NOMO-1 (cell line): ENCODE results near the gene FAM221B.

Experiments used
- DNase-seq, 2 experiments: peaks; one replicate each; lab custom pipeline; 2025; ENCODE audit not compliant: unreplicated experiment in 2 of 2; lab: John Stamatoyannopoulos, UW

Gene FAM221B

GRCh38 chr9:35847792-35848572 lies 19.4 kb upstream of the FAM221B start:
- no peak for DNase-seq

- no peak for DNase-seq
These were observed 17.6 kb upstream of the FAM221B start for GRCh38 chr9:35845824-35846771.

- peak; percentile 91 to 100 for DNase-seq
These were observed 16.2 kb upstream of the FAM221B start for GRCh38 chr9:35844628-35845270.

GRCh38 chr9:35842795-35843194 lies 14.3 kb upstream of the FAM221B start:
- DNase-seq = no peak

- DNase-seq = no peak
These were observed 13.7 kb upstream of the FAM221B start for GRCh38 chr9:35842020-35842745.

- no peak for DNase-seq
These were observed 13.0 kb upstream of the FAM221B start for GRCh38 chr9:35841645-35841900.

GRCh38 chr9:35840881-35841644 lies 12.5 kb upstream of the FAM221B start:
- no peak for DNase-seq

- no peak for DNase-seq
These were observed 11.4 kb upstream of the FAM221B start for GRCh38 chr9:35839926-35840325.

- no peak for DNase-seq
These were observed 8.1 kb upstream of the FAM221B start for GRCh38 chr9:35836595-35836994.

- DNase-seq = no peak
These were observed 7.2 kb upstream of the FAM221B start for GRCh38 chr9:35835766-35836165.

GRCh38 chr9:35835216-35835632 lies 6.7 kb upstream of the FAM221B start:
- no peak for DNase-seq

GRCh38 chr9:35834260-35835215 lies 6.0 kb upstream of the FAM221B start:
- DNase-seq = no peak

GRCh38 chr9:35832814-35833213 lies 4.3 kb upstream of the FAM221B start:
- DNase-seq = no peak

- no peak for DNase-seq
These were observed 2.5 kb upstream of the FAM221B start for GRCh38 chr9:35831040-35831439.

- DNase-seq = no peak
These were observed 1.2 kb upstream of the FAM221B start for GRCh38 chr9:35829764-35830096.

- DNase-seq = peak; percentile 86 to 93
These were observed 692 bp upstream of the FAM221B start, which contains the start of gene TMEM8B for GRCh38 chr9:35829084-35829763. Gene TMEM8B, plus strand, starts transcription at chr9:35829228. Its CDS starts 220 bp downstream, at chr9:35829448.

GRCh38 chr9:35827486-35827885 lies 1.0 kb downstream of the FAM221B start:
- DNase-seq = no peak

- peak; percentile 56 to 91 for DNase-seq
These were observed 2.3 kb downstream of the FAM221B start for GRCh38 chr9:35826071-35826701.
